Activated naive CD4-positive, alpha-beta T cell treated with anti-CD3 and anti-CD28 coated beads, Interleukin-2, amount 10 ng/mL, durations not matched to agents 7 days and 5 days (primary cell): ENCODE measurements around the gene PPFIA4.
"Not testable (repeated sequence)": the region's sequence is repeated elsewhere in the genome, so short reads cannot be mapped to it uniquely, and the experiment has no call there.

Experiments
- CTCF ChIA-PET: fragments of 350-600 bp; sonication (Branson Sonifier 250); formaldehyde crosslinking; loops from one replicate; lab custom pipeline; 2021; ENCODE audit warnings: antibody characterized with exemption; lab: Charles Lee
- DNase-seq: peaks from one replicate; pipeline ENCODE4 v3.0.0-alpha.2; 2020
- H3K27ac Mint-ChIP-seq: one replicate; pipeline ENCODE4 v1.8.0; 2021; ENCODE audit warnings: mild to moderate bottlenecking, moderate library complexity, mixed read lengths
- H3K27me3 Mint-ChIP-seq: one replicate; pipeline ENCODE4 v1.8.0; 2021; ENCODE audit warnings: mild to moderate bottlenecking, mixed read lengths
- H3K36me3 Mint-ChIP-seq: one replicate; pipeline ENCODE4 v1.8.0; 2021; ENCODE audit warnings: mixed read lengths
- H3K4me1 Mint-ChIP-seq: one replicate; pipeline ENCODE4 v1.8.0; 2021; ENCODE audit warnings: mixed read lengths
- H3K4me3 Mint-ChIP-seq: one replicate; pipeline ENCODE4 v1.8.0; 2021; ENCODE audit warnings: mild to moderate bottlenecking, moderate library complexity, mixed read lengths
- H3K9me3 Mint-ChIP-seq: one replicate; pipeline ENCODE4 v1.8.0; 2021; ENCODE audit warnings: mixed read lengths

The PPFIA4 gene

GRCh38 chr1:203000217-203000944 lies 25.9 kb upstream of the PPFIA4 start:
- peaks cover 14% of the 10 kb centered on the region for H3K4me1 Mint-ChIP-seq
- H3K27me3 Mint-ChIP-seq: peaks cover 32% of the 10 kb centered on the region
- no peaks in the 10 kb centered on the region for H3K9me3 Mint-ChIP-seq
- H3K27ac Mint-ChIP-seq: no peak overlapping the region
- H3K36me3 Mint-ChIP-seq: no peaks in the 10 kb centered on the region
- CTCF ChIA-PET: interaction anchor here (0.7 to 2.3 kb wide), 11 partner anchors 9 to 248 kb away, joined by 3 to 8 read pairs (median 4); partner anchors contain the start of gene KLHL12
- no peak overlapping the region for H3K4me3 Mint-ChIP-seq
- no peak for DNase-seq

- CTCF ChIA-PET: no interaction called here
- no peaks in the 10 kb centered on the region for H3K9me3 Mint-ChIP-seq
- H3K36me3 Mint-ChIP-seq: no peaks in the 10 kb centered on the region
- peaks cover 23% of the 10 kb centered on the region for H3K27me3 Mint-ChIP-seq
- H3K4me1 Mint-ChIP-seq: peaks cover 24% of the 10 kb centered on the region
- no peak overlapping the region for H3K27ac Mint-ChIP-seq
- no peak overlapping the region for H3K4me3 Mint-ChIP-seq
- DNase-seq: no peak
These were observed 24.3 kb upstream of the PPFIA4 start for GRCh38 chr1:203001986-203002385.

- Mint-ChIP-seq H3K27me3 (peaks cover 18% of the 10 kb centered on the region), H3K4me3 (no peak overlapping the region)
- CTCF ChIA-PET: interaction anchor here (0.7 kb wide), 1 partner anchor 272 kb away, joined by 4 read pairs; no protein-coding TSS in a partner anchor
These were observed 23.3 kb upstream of the PPFIA4 start for GRCh38 chr1:203002951-203003350.

DNA sequence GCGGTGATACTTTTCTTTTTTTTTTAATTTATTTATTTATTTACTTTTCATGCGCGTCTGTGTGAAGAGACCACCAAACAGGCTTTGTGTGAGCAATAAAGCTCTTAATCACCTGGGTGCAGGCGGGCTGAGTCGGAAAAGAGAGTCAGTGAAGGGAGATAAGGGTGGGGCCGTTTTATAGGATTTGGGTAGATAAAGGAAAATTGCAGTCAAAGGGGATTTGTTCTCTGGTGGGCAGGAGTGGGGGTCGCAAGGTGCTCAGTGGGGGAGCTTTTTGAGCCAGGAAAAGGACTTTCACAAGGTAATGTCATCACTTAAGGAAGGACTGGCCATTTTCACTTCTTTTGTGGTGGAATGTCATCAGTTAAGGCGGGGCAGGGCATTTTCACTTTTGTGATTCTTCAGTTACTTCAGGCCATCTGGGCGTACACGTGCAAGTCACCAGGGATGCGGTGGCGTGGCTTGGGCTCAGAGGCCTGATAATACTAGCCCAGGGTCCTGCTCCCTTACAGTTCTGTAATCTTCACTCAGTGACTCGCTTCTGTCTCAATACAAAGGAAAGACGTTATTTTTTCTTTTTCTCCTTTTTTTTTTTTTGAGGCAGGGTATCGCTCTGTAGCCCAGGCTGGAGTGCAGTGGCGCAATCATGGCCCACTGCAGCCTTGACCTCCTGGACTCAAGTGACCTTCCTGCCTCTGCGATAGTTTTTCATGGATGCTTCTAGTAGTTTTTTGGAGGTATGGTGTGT lies 20.7 kb upstream of the PPFIA4 start:
- H3K4me1 Mint-ChIP-seq: peaks cover 27% of the 10 kb centered on the region
- not testable (repeated sequence) for H3K36me3 Mint-ChIP-seq, DNase-seq, H3K27me3 Mint-ChIP-seq, H3K9me3 Mint-ChIP-seq
- H3K4me3 Mint-ChIP-seq: peak overlapping the region; percentile 97
- CTCF ChIA-PET: interaction anchor here (0.7 to 2.0 kb wide), 3 partner anchors 34 to 337 kb away, joined by 3 to 5 read pairs (median 3); no protein-coding TSS in a partner anchor
- peak overlapping the region; percentile 97 for H3K27ac Mint-ChIP-seq

More at GRCh38 chr1:203002951-203003350, 23.3 kb upstream of the PPFIA4 start:
- no peak for DNase-seq
- no peaks in the 10 kb centered on the region for H3K36me3 Mint-ChIP-seq
- H3K9me3 Mint-ChIP-seq: no peaks in the 10 kb centered on the region
- no peak overlapping the region for H3K27ac Mint-ChIP-seq
- H3K4me1 Mint-ChIP-seq: peaks cover 27% of the 10 kb centered on the region

DNA sequence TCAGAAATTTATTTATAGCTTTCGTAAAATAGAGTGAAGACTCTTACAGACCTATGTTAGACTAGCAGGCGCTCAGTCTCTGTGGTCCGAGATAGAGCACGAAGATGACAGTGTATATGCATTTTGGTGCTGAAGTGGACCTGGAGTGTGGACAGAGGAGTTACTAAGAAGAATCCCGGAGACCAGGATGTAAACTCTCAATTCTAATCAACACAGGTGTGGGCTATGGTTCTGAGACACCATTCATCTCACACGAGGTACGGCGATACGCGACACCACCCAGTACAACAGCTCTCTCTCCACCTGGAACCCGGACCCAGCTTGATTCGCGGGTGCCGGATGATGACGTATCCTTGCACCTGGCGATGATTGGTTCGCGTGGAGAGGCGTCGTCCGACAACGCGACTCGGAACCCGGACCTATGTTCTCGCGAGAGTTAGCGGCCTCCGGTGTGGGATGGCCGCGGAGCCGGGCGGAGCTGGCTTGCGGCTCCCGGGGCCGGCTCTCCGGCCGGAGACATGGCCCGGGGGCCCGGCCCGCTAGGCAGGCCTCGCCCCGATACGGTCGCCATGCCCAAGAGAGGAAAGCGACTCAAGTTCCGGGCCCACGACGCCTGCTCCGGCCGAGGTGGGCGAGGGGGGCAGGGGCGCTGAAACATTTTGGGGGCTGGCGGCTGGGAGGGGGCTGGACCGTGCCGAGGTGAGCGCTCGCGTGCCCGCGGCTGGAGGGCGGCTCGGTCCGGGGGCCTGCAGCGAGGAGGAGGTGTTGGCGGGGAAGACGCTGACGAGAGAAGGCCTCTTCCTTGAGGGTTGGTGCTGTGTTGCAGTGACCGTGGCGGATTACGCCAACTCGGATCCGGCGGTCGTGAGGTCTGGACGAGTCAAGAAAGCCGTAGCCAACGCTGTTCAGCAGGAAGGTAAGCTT lies 19.1 kb upstream of the PPFIA4 start, which contains the start of gene TMEM183A:
Gene TMEM183A (plus strand): TSS at position 427 of the 924 bp plus-strand sequence. CDS start 92 bp downstream, at position 519.
- peaks cover 14% of the 10 kb centered on the region for H3K36me3 Mint-ChIP-seq
- no peaks in the 10 kb centered on the region for H3K9me3 Mint-ChIP-seq
- peak within 1 kb of the TSS; percentile 97 for H3K4me3 Mint-ChIP-seq
- CTCF ChIA-PET: interaction anchor here (0.6 to 2.0 kb wide), 7 partner anchors 14 to 872 kb away, joined by 3 to 5 read pairs (median 3); no protein-coding TSS in a partner anchor
- H3K27me3 Mint-ChIP-seq: peaks cover 4% of the 10 kb centered on the region
- peak within 1 kb of the TSS; percentile 97 for H3K27ac Mint-ChIP-seq
- peak; percentile 98 for DNase-seq
- peaks cover 32% of the 10 kb centered on the region for H3K4me1 Mint-ChIP-seq

- peak overlapping the region; percentile 97 for H3K4me3 Mint-ChIP-seq
- no peak for DNase-seq
- peaks cover 35% of the 10 kb centered on the region for H3K4me1 Mint-ChIP-seq
- no peaks in the 10 kb centered on the region for H3K9me3 Mint-ChIP-seq
- H3K36me3 Mint-ChIP-seq: peaks cover 28% of the 10 kb centered on the region
- CTCF ChIA-PET: interaction anchor here (0.8 to 1.5 kb wide), 2 partner anchors 10 to 16 kb away, joined by 4 read pairs; no protein-coding TSS in a partner anchor
- H3K27ac Mint-ChIP-seq: no peak overlapping the region
- H3K27me3 Mint-ChIP-seq: peaks cover 4% of the 10 kb centered on the region
These were observed 17.1 kb upstream of the PPFIA4 start for GRCh38 chr1:203009185-203009584.

DNA sequence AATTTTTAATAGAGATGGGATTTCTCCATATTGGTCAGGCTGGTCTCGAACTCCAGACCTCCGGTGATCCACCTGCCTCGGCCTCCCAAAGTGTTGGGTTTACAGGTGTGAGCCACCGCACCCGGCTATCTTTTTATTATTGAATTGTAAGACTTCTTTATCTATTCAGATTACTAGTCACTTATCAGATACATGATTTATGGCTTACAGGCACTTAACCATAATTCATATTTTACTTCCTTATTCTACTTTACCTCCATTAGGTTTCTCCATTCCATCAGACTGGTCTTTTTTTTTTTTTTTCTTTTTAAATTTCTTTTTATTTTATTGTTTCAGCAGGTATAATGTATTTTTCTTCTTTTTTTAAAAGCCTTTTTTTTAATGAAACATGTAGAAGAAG lies 14.7 kb upstream of the PPFIA4 start:
- Mint-ChIP-seq H3K36me3 (peaks cover 49% of the 10 kb centered on the region), H3K4me3 (no peak overlapping the region), H3K4me1 (peaks cover 24% of the 10 kb centered on the region), H3K9me3 (no peaks in the 10 kb centered on the region), H3K27ac (no peak overlapping the region), H3K27me3 (peaks cover 4% of the 10 kb centered on the region)
- CTCF ChIA-PET: no interaction called here
- no peak for DNase-seq

- Mint-ChIP-seq H3K9me3 (no peaks in the 10 kb centered on the region), H3K27ac (no peak overlapping the region), H3K4me3 (no peak overlapping the region), H3K27me3 (no peaks in the 10 kb centered on the region), H3K4me1 (peaks cover 4% of the 10 kb centered on the region), H3K36me3 (peaks cover 82% of the 10 kb centered on the region)
- DNase-seq: no peak
- CTCF ChIA-PET: no interaction called here
These were observed 9.2 kb upstream of the PPFIA4 start for GRCh38 chr1:203017061-203017460.

DNA sequence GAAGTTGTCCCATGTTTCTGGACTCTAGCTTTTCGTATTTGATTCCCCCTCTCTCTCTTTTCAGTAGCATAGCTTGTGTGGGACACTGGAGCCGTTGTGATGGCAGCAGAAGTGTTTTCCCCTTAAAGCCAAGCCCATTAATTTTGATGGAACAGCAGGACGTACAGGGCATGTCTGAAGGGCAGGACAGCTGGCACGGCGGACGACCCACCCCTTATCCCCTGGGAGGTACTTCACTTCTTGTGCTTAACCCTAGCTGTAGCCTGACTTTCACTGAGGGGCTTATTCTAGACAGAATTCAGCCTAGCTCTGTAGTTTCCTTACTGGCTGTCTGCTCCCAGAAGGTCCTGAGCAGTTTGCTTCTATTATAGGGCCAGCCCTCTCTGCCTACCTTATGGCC lies 8.6 kb upstream of the PPFIA4 start:
- H3K4me3 Mint-ChIP-seq: no peak overlapping the region
- peaks cover 80% of the 10 kb centered on the region for H3K36me3 Mint-ChIP-seq
- H3K9me3 Mint-ChIP-seq: no peaks in the 10 kb centered on the region
- H3K27ac Mint-ChIP-seq: no peak overlapping the region
- no peak for DNase-seq
- H3K4me1 Mint-ChIP-seq: peaks cover 4% of the 10 kb centered on the region
- CTCF ChIA-PET: interaction anchor here (0.8 kb wide), 1 partner anchor 91 kb away, joined by 3 read pairs; the partner anchor contains the start of gene KLHL12
- no peaks in the 10 kb centered on the region for H3K27me3 Mint-ChIP-seq

GRCh38 chr1:203022855-203023254 lies 3.4 kb upstream of the PPFIA4 start:
- not testable (repeated sequence) for H3K27ac Mint-ChIP-seq, H3K9me3 Mint-ChIP-seq, DNase-seq, H3K4me3 Mint-ChIP-seq
- Mint-ChIP-seq H3K27me3 (peaks cover 15% of the 10 kb centered on the region), H3K4me1 (peaks cover 14% of the 10 kb centered on the region), H3K36me3 (peaks cover 59% of the 10 kb centered on the region)
- CTCF ChIA-PET: interaction anchor here (0.9 to 1.4 kb wide), 3 partner anchors 15 to 270 kb away, joined by 3 to 6 read pairs (median 3); no protein-coding TSS in a partner anchor

GRCh38 chr1:203025686-203026030 lies 633 bp upstream of the PPFIA4 start:
- CTCF ChIA-PET: interaction anchor here (1.7 to 8.2 kb wide), 2 partner anchors 13 to 15 kb away, joined by 4 to 64 read pairs; no protein-coding TSS in a partner anchor
- Mint-ChIP-seq H3K9me3 (peaks cover 2% of the 10 kb centered on the region), H3K4me3 (peak overlapping the region; percentile 19), H3K27ac (peak overlapping the region; percentile 70), H3K36me3 (peaks cover 38% of the 10 kb centered on the region), H3K4me1 (peaks cover 21% of the 10 kb centered on the region), H3K27me3 (peaks cover 23% of the 10 kb centered on the region)
- no peak for DNase-seq

- no peak for DNase-seq
- Mint-ChIP-seq H3K9me3 (peaks cover 2% of the 10 kb centered on the region), H3K27ac (peak overlapping the region; percentile 60), H3K4me1 (peaks cover 21% of the 10 kb centered on the region), H3K4me3 (peak overlapping the region; percentile 86), H3K36me3 (peaks cover 28% of the 10 kb centered on the region), H3K27me3 (peaks cover 23% of the 10 kb centered on the region)
- CTCF ChIA-PET: interaction anchor here (1.4 to 8.2 kb wide), 2 partner anchors 14 to 27 kb away, joined by 3 to 64 read pairs; no protein-coding TSS in a partner anchor
These were observed 674 bp downstream of the PPFIA4 start for GRCh38 chr1:203026666-203027663.
